Right lobe of liver (tissue), 4 donors: ENCODE data around the gene SULT1B1.

Source experiments
- CTCF ChIP-seq, 4 donors: fragments of 200-600 bp in 3 of 4; fragments of 450-650 bp in 1 of 4; IDR thresholded peaks; one replicate each; pipeline versions ENCODE4 v1.5.1 to v1.8.0; 2016 to 2022; ENCODE audit warnings: antibody characterized with exemption in 4 of 4, mild to moderate bottlenecking in 2 of 4
- POLR2A ChIP-seq: fragments of 450-650 bp; IDR thresholded peaks from one replicate; pipeline ENCODE4 v1.6.1; 2017; ENCODE audit warnings: antibody characterized with exemption, mild to moderate bottlenecking
- donor health status: DM: no; HTN: no; CAD: no.
- donor health status: DM: no; HTN: no; CAD: no.
- donor health status: DM: no; HTN: yes; CAD: no.

- TF ChIP-seq CTCF (IDR thresholded peaks at IDR 0.05) (no peak), POLR2A (no peak)
Measured at GRCh38 chr4:69727926-69728325, 32.5 kb downstream of the SULT1B1 start.
